B cell (primary cell): ENCODE results near the gene HDGFL2. TPM values are rescaled to one million over a fixed set of nuclear protein-coding genes. Genes with fewer than 3 reads are reported as not detected.

Source experiments
- ATAC-seq: fragments of 200-7000 bp; cut with Tn5 transposase; one replicate; pipeline ENCODE4 v1.10.0; 2021; ENCODE audit warnings: low read depth, mild to moderate bottlenecking, moderate number of reproducible peaks, moderate library complexity
- CTCF ChIA-PET: fragments of 350-600 bp; sonication (Branson Sonifier 250); formaldehyde crosslinking; loops from one replicate; lab custom pipeline; 2021; ENCODE audit warnings: antibody characterized with exemption, inconsistent platforms; lab: Charles Lee
- POLR2A ChIA-PET: fragments of 350-600 bp; sonication (Branson Sonifier 250); formaldehyde crosslinking; loops from one replicate; lab custom pipeline; 2021; ENCODE audit warnings: antibody characterized with exemption; lab: Charles Lee
- DNase-seq: peaks from one replicate; pipeline ENCODE4 v3.0.0; 2013
- H2AFZ ChIP-seq: 2 replicates; pipeline ENCODE4 v1.6.1; 2012; ENCODE audit warnings: mild to moderate bottlenecking, low read depth, low read length; ENCODE audit not compliant: insufficient read depth, poor library complexity, severe bottlenecking
- H3K27ac ChIP-seq, 2 donors: 1 replicate in 1 of 2; 2 replicates in 1 of 2; pipeline ENCODE4 v1.5.1; 2012 to 2013; ENCODE audit warnings: low read length in 2 of 2, mild to moderate bottlenecking in 2 of 2, moderate library complexity in 1 of 2
- H3K27me3 ChIP-seq, 4 experiments: fragments of 200-600 bp in 1 of 4; sonication (generic) in 1 of 4; replicated peaks in 1 of 4; 1 replicate in 2 of 4; 2 replicates in 2 of 4; pipeline versions ENCODE4 v1.6.1 to v1.7.0; 2013 to 2016; ENCODE audit warnings: low read length in 3 of 4, mild to moderate bottlenecking in 2 of 4, mixed read lengths in 1 of 4, moderate library complexity in 1 of 4; ENCODE audit not compliant: insufficient read depth in 4 of 4, control insufficient read depth in 3 of 4; ENCODE audit errors: control extremely low read depth in 1 of 4
- H3K36me3 ChIP-seq, 2 experiments: replicated peaks in 1 of 2; 1 replicate in 1 of 2; 2 replicates in 1 of 2; pipeline versions ENCODE4 v1.6.1 to v1.7.1; 2013; ENCODE audit warnings: low read length in 1 of 2; ENCODE audit not compliant: insufficient read depth in 2 of 2, control insufficient read depth in 1 of 2; ENCODE audit errors: control extremely low read depth in 1 of 2, extremely low read depth in 1 of 2
- H3K4me1 ChIP-seq, 2 donors: fragments of 200-600 bp in 1 of 2; sonication (generic) in 1 of 2; 1 replicate in 1 of 2; 2 replicates in 1 of 2; pipeline versions ENCODE4 v1.5.1 to v1.6.1; 2013 to 2017; ENCODE audit warnings: low read length in 2 of 2; ENCODE audit not compliant: control insufficient read depth in 2 of 2, insufficient read depth in 2 of 2
- H3K4me2 ChIP-seq: replicated peaks from 2 replicates; pipeline ENCODE3; 2012; ENCODE audit warnings: mild to moderate bottlenecking, low read depth, low read length; ENCODE audit not compliant: poor library complexity, severe bottlenecking
- H3K4me3 ChIP-seq, 5 experiments: fragments of 200-600 bp in 1 of 5; sonication (generic) in 1 of 5; 1 replicate in 3 of 5; 2 replicates in 2 of 5; pipeline versions ENCODE4 v1.5.1 to v1.7.0; 2011 to 2016; ENCODE audit warnings: low read length in 4 of 5, mild to moderate bottlenecking in 4 of 5, low read depth in 2 of 5, control low read depth in 1 of 5, moderate library complexity in 1 of 5; ENCODE audit not compliant: insufficient read depth in 1 of 5; ENCODE audit errors: control extremely low read depth in 1 of 5, extremely low read depth in 1 of 5
- H3K79me2 ChIP-seq: fragments of 200-600 bp; sonication (generic); one replicate; pipeline ENCODE4 v1.6.0; 2016; ENCODE audit warnings: low read length; ENCODE audit not compliant: control insufficient read depth, insufficient read depth
- H3K9ac ChIP-seq: fragments of 200-600 bp; sonication (generic); 2 replicates; pipeline ENCODE4 v1.6.1; 2017; ENCODE audit warnings: mild to moderate bottlenecking, low read length, moderate library complexity
- H3K9me3 ChIP-seq, 3 donors: one replicate each; pipeline versions ENCODE4 v1.6.1 to v1.7.1; 2013; ENCODE audit warnings: low read length in 2 of 3; ENCODE audit not compliant: control insufficient read depth in 2 of 3, insufficient read depth in 1 of 3; ENCODE audit errors: control extremely low read depth in 1 of 3
- H4K20me1 ChIP-seq: 2 replicates; pipeline ENCODE4 v1.6.0; 2012; ENCODE audit warnings: mild to moderate bottlenecking, low read length; ENCODE audit not compliant: insufficient read depth, control insufficient read depth, poor library complexity, severe bottlenecking
- H3K27ac Mint-ChIP-seq: one replicate; pipeline ENCODE4 v1.8.0; 2021; ENCODE audit warnings: mixed read lengths
- H3K27me3 Mint-ChIP-seq: one replicate; pipeline ENCODE4 v1.8.0; 2021; ENCODE audit warnings: mixed read lengths
- H3K4me1 Mint-ChIP-seq: one replicate; pipeline ENCODE4 v1.8.0; 2021; ENCODE audit warnings: mixed read lengths
- H3K4me3 Mint-ChIP-seq: one replicate; pipeline ENCODE4 v1.8.0; 2021; ENCODE audit warnings: mixed read lengths
- H3K9me3 Mint-ChIP-seq: one replicate; pipeline ENCODE4 v1.8.0; 2022; ENCODE audit warnings: mixed read lengths; ENCODE audit not compliant: insufficient read depth
- CTCF ChIP-seq: fragments of 200-600 bp; IDR thresholded peaks from one replicate; pipeline ENCODE4 v1.8.0; 2022; ENCODE audit warnings: antibody characterized with exemption, mild to moderate bottlenecking
- EZH2 ChIP-seq: IDR thresholded peaks from 2 replicates; pipeline ENCODE4 v1.6.1; 2012; ENCODE audit warnings: borderline replicate concordance, low read depth, mild to moderate bottlenecking, moderate library complexity, low read length; ENCODE audit not compliant: insufficient read depth, poor library complexity, severe bottlenecking
- WGBS: methylation state at CpG from one replicate; pipeline ENCODE4 v1.1.5; 2013; ENCODE audit warnings: missing lambda C conversion rate; ENCODE audit not compliant: insufficient coverage; 5-methylcytosine and 5-hydroxymethylcytosine counted together
- intact Hi-C: fragments of 100-400 bp; cut with micrococcal nuclease; formaldehyde crosslinking; loops from one replicate; pipeline ENCODE4 v1.10.0; 2022
- polyA plus RNA-seq: library from polyadenylated mRNA; depleted of rRNA; stranded (reverse); fragments of >200 nt; gene quantifications from 2 replicates; pipeline ENCODE4 v1.2.3, GENCODE V29; 2012
- total RNA-seq, 2 donors: library from RNA; stranded (reverse); fragments of 120-200 nt in 1 of 2; gene quantifications; 1 replicate in 1 of 2; 2 replicates in 1 of 2; pipeline versions ENCODE4 v1.2.3 to v1.2.4, GENCODE V29; 2013 to 2022

The HDGFL2 gene
- total and polyA plus RNA-seq, 2 donors (not counting 1 experiment from before 2014, with no cell fraction given): 18.4 to 49.9 TPM

GRCh38 chr19:4493929-4494690 is 22.0 kb downstream of the HDGFL2 start:
- DNase-seq (no peak), ATAC-seq (no peak)
- Mint-ChIP-seq H3K27ac (no peak overlapping the region), H3K27me3 (no peaks in the 10 kb centered on the region), H3K9me3 (no peaks in the 10 kb centered on the region), H3K4me1 (no peaks in the 10 kb centered on the region), H3K4me3 (no peak overlapping the region)
- H3K9me3 ChIP-seq: no peaks in the 10 kb centered on the region
- H3K79me2 ChIP-seq: peaks cover 11% of the 10 kb centered on the region
- H3K4me3 ChIP-seq: no peak overlapping the region
- TF ChIP-seq CTCF (no peak), EZH2 (no peak)
- CTCF ChIA-PET: no interaction called here
- POLR2A ChIA-PET: interaction anchor here (0.6 kb wide), 1 partner anchor 163 kb away, joined by 5 read pairs; no protein-coding TSS in a partner anchor
- H3K4me2 ChIP-seq: no peak overlapping the region
- H3K36me3 ChIP-seq: peaks cover 5 to 49% of the 10 kb centered on the region in 2 experiments
- no peak overlapping the region for H3K9ac ChIP-seq
- no peaks in the 10 kb centered on the region for H4K20me1 ChIP-seq
- 98% methylated on average over 59 of the region's 61 CpGs for WGBS
- no peaks in the 10 kb centered on the region for H3K27me3 ChIP-seq
- H2AFZ ChIP-seq: no peak overlapping the region
- intact Hi-C loops: no loop called here
- H3K4me1 ChIP-seq: no peaks in the 10 kb centered on the region
- H3K27ac ChIP-seq: no peak overlapping the region

- no peaks in the 10 kb centered on the region for H3K27me3 Mint-ChIP-seq
- WGBS: 95% methylated on average over 6 of the region's 8 CpGs
- POLR2A ChIA-PET: interaction anchor here (0.6 to 0.7 kb wide), 2 partner anchors 164 to 248 kb away, joined by 5 to 7 read pairs; partner anchors contain the start of gene YJU2
- CTCF ChIA-PET: no interaction called here
- Histone ChIP-seq H3K4me1 (no peaks in the 10 kb centered on the region), H2AFZ (no peak overlapping the region), H3K4me2 (no peak overlapping the region), H3K36me3 (peaks cover 5 to 46% of the 10 kb centered on the region in 2 experiments), H3K9ac (no peak overlapping the region), H4K20me1 (no peaks in the 10 kb centered on the region), H3K4me3 (no peak overlapping the region), H3K27ac (no peak overlapping the region), H3K79me2 (peaks cover 11% of the 10 kb centered on the region), H3K9me3 (no peaks in the 10 kb centered on the region), H3K27me3 (no peaks in the 10 kb centered on the region)
- TF ChIP-seq CTCF (no peak), EZH2 (no peak)
- H3K27ac Mint-ChIP-seq: no peak overlapping the region
- H3K9me3 Mint-ChIP-seq: no peaks in the 10 kb centered on the region
- H3K4me3 Mint-ChIP-seq: no peak overlapping the region
- DNase-seq (no peak), ATAC-seq (no peak)
- intact Hi-C loops: no loop called here
- H3K4me1 Mint-ChIP-seq: no peaks in the 10 kb centered on the region
Measured at GRCh38 chr19:4494691-4495064, 22.6 kb downstream of the HDGFL2 start.
